NCI-H2227 (cell line): Measurements from ENCODE around the gene IGF2.

Source experiments
- DNase-seq: peaks from one replicate; lab custom pipeline; 2025; ENCODE audit not compliant: unreplicated experiment; lab: John Stamatoyannopoulos, UW

The IGF2 gene

DNA sequence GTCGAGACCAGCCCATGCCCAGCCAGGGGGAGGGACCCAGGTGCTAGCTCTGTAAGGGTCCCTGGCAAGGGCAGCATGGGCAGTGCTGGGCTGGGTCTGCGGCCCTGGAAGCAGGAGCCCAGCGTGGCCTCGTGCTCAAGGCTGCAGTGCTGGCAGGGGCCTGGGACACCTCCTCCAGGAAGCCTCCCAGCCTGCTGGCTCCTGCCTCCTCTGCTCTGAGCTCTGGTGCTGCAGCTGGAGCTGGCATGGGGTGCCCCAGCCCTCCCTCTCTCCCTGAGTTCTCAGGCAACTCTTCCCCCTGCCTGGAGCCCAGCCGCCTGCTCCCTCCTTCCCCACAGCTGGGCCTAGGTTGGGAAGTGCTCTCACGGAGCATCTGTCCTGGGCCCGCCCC, 15.0 kb upstream of the IGF2 start:
- no peak for DNase-seq

DNA sequence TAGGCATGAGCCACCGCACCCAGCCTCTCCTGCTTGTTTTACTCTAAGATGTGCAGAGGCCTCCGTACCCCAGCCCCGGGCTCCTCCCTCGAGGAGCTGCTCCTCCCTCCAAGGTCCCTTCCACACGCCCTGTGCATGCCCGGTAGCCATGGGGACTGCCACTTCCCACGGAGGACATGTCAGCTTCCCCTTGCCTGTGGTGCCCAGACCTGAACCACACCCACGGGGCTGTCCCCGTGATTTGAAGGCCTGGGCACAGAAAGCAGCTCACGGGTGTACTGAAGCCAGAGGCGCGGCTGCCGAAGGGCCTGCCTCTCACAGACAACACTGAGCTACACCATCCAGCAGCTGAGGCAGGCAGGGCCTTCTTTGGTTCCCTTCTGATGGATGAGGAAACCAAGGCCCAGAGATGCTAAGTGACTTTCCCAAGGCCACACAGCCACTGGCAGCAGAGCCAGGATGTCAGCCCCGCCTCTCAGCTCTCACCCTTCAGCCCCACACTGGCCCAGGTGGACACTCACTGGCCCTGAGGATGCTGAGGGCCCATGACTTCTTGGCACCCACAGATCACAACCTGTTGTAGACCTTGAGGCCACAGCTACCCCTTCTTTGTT, 14.5 kb upstream of the IGF2 start:
- no peak for DNase-seq

DNA sequence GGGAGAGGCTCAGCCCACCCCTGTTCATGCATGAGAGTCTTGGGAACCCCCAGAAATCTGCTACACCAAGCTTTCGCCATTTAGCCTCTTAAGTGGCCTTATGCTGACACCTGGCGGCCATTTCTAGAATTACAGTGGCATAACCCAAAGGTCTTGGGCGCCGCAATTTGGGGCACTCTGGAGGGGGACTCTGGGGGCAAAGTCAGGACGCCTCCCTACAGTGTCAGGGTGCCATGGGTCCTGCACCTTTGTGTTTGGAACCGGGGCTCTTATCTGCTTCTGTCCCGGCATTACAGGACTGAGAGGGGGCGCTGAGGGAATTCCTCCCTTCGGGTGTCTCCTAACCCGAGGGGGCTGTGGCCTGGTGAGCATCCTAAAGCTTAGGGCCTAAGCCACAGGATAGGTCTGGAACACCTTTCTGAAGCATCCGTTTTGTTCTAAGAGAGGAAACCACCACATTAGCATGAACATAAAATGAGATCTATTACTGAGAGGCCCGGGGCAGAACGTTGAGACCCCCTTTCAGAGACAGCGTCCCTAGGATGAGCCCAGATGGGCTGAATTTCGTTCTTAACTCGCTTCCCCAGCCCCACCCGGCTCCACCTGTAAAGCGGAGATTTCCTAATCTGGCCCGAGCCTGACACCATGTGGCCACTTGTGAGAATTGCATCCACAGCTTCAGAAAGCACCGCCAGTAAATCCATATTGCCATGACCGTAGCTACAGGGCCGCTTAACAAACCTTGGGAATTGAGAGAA, 12.5 kb upstream of the IGF2 start:
- DNase-seq = peak; percentile 94

DNA sequence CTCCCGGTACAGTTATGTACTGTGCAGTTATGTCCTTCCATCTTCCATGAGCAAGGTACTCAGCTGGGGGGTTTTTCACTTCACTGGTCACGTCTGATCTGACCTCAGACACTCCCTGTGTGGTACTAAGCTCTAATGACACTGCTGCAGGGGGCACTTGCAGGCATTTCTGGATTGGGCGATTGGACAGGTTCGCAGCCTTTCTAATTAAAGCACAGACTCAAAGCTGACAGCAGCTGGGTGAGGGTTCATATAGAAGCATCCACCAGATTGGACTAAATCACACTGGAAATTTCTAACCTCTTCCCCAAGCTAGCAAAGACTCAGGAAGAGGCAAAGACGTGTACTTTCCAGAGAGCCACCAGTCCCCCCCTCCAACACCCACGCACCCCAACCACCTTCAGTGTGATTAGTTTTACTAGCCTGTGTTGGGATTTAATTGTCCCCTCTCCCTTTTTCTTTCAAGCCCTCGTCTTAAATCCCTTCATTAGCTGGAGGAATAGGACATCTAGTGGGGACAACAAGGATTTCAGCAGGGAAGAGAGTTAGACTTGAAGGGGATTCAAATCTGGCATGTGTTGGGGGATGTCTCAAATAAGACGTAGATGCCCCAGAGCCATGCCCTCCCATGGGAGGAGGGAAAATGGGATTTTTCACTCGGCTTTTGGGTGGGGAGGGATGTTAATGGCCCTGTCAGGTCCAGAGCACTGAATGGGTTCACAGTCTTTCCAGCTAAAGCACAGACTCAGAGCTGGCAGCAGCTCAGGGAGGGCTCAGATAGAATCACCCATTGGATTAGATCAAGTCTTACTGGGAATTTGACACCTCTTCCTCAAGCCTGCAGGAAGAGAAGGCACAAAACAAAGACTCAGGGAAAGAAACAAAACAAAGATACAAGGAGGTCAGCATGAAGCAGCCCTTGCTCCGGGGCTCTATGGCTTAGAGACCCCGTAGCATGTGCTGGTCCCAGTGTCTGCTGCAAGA, 11.0 kb upstream of the IGF2 start:
- peak; percentile 66 for DNase-seq

DNA sequence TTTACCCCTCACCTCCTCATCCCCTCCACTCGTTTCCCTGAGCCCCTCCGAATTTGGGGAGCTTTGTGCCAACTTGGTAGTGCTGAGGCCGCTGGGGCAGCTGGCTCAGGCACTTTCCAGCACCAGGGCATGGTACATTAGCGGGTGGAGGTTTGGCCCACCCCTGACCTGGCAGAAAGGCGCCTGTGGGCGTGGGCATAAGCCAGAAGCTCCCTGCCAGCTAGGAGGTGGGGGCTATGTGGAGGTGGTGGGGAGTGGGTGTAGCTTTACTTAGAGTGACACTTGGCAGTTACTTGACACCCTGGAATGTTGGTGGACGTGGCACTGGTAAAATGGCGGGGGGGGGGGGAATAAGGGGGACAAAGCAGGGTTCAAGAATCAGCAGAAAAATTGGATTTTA, 10.3 kb upstream of the IGF2 start:
- DNase-seq = no peak

GRCh38 chr11:2148595-2148994, 9.4 kb upstream of the IGF2 start:
- no peak for DNase-seq

- no peak for DNase-seq
These were observed 8.2 kb upstream of the IGF2 start for GRCh38 chr11:2147391-2147790.

DNA sequence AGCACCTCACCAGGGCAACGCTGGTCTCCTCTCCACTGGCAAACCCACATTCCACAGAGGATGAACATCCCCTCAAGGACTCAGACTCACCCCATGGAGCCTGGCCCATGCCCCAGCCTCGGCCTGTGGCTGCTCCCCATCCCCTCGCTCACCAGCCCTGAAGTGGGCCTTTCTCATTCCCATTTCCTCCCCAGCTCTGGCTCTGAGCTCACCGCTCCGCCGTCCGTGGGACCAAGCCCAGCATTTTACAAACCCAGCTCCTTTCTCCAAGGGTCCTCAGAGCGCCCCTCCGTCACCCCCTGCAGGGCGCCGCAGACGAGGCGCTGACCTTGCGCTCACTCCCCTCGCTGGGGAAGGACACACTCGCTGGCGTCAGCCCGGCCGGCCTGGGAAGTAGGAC, 6.9 kb upstream of the IGF2 start:
- DNase-seq = no peak

- no peak for DNase-seq
These were observed 5.5 kb upstream of the IGF2 start for GRCh38 chr11:2144544-2145248.

DNA sequence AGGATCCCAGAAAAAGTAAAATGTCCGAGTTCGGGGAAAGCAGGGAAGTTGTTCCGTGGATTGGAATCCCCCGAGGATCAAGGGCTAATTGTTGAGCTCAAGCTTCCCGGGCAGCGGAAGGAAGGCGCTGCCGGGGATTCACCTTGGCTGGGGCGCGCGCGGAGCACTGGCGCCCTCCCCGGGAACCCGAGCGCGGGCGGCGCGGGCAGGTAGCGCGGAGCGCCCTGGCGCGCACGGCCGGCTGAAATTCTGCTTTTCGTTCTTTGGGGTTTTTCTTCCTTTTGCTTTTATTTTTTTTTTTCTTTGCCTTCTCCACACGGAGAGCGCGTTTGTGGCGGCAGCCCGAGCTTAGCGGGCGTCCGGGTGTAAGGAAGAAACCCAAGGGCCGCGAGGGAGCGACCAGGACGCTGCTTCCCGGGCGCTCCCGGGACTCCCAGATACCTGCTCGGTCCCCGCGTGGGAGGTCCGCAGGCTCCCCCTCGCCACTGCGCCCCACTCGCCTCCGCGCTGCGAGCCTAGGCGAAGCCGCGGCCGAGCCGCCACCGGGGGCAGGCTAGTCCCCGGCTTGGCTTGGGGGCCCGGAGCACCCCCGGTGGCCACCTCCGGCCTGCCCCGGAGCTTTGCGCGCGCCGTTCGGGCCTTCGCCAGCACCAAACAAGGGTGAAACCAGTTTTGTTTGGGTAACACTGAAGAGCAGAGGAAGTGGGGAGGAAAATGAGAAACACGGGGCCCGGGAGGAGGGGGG, 4.8 kb upstream of the IGF2 start:
- no peak for DNase-seq

DNA sequence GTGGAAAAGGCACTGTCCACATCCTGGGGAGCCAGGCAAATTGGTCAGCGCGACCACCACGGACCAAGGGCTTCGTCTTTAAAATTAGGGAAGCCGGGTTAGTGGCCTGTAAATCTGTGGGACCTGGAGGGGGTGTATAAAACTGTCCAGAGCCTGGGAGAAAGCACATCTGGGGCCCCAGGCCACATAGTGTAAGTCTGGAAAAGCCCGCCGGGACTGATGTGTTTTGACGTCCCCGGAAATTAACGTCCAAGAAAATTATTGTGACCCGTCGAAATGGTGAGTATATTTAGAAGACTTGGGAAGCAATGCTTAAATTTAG, 4.2 kb upstream of the IGF2 start:
- no peak for DNase-seq

GRCh38 chr11:2142762-2143202, 3.6 kb upstream of the IGF2 start:
- DNase-seq = no peak

- no peak for DNase-seq
These were observed 3.1 kb upstream of the IGF2 start for GRCh38 chr11:2142300-2142759.

- no peak for DNase-seq
These were observed 1.5 kb upstream of the IGF2 start for GRCh38 chr11:2140411-2141400.

- DNase-seq = no peak
These were observed 590 bp upstream of the IGF2 start for GRCh38 chr11:2139621-2140337.

DNA sequence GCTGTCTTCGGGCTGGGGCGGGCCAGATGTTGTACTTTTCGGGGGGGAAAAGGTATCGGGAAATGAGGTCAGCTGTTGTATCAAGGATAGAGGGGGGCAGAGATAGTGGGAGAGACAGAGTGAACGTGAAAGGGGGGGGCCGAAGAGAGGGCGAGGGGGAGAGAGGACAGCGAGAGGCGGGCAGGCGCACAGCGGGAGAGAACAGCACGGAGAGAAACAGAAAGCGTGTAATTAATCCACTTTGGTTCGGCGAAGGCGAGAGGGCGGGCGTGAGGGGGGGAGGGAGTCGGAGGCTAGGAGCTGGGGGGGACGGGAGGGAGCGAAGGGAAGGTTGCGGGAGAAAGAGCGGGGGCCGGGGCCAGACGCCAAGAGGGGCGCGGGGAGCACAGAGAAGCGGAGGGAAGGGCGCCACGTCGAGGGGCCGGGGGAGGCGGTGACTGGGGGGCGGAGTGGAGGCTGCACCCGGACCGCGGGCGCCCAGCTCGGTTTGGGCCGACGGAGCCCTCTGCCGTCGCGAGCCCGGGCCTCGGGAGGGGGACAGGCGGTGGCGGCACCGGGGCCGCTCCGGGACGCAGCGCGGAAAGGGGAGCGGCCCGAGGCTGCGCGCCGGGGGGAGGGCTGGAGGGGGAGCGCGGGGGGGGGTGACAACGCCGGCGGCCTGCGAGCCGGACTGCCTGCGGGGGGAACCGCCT, 612 bp downstream of the IGF2 start:
- DNase-seq = peak; percentile 80

- DNase-seq = peak; percentile 57
These were observed 1.1 kb downstream of the IGF2 start for GRCh38 chr11:2138068-2138430.
